AML-193 (cell line): ENCODE results near the gene PLA2G6.

Experiments used
- DNase-seq, 2 experiments: peaks; one replicate each; lab custom pipeline; 2025; lab: John Stamatoyannopoulos, UW

Gene PLA2G6, protein sequence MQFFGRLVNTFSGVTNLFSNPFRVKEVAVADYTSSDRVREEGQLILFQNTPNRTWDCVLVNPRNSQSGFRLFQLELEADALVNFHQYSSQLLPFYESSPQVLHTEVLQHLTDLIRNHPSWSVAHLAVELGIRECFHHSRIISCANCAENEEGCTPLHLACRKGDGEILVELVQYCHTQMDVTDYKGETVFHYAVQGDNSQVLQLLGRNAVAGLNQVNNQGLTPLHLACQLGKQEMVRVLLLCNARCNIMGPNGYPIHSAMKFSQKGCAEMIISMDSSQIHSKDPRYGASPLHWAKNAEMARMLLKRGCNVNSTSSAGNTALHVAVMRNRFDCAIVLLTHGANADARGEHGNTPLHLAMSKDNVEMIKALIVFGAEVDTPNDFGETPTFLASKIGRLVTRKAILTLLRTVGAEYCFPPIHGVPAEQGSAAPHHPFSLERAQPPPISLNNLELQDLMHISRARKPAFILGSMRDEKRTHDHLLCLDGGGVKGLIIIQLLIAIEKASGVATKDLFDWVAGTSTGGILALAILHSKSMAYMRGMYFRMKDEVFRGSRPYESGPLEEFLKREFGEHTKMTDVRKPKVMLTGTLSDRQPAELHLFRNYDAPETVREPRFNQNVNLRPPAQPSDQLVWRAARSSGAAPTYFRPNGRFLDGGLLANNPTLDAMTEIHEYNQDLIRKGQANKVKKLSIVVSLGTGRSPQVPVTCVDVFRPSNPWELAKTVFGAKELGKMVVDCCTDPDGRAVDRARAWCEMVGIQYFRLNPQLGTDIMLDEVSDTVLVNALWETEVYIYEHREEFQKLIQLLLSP

GRCh38 chr22:38181453-38182200, at the start of gene PLA2G6:
PLA2G6 (minus strand) TSS chr22:38181830; CDS start chr22:38169426, 12,404 bp downstream.
- peak; percentile 98 for DNase-seq

GRCh38 chr22:38230916-38231315, 49.3 kb upstream of the PLA2G6 start:
- no peak for DNase-seq

DNA sequence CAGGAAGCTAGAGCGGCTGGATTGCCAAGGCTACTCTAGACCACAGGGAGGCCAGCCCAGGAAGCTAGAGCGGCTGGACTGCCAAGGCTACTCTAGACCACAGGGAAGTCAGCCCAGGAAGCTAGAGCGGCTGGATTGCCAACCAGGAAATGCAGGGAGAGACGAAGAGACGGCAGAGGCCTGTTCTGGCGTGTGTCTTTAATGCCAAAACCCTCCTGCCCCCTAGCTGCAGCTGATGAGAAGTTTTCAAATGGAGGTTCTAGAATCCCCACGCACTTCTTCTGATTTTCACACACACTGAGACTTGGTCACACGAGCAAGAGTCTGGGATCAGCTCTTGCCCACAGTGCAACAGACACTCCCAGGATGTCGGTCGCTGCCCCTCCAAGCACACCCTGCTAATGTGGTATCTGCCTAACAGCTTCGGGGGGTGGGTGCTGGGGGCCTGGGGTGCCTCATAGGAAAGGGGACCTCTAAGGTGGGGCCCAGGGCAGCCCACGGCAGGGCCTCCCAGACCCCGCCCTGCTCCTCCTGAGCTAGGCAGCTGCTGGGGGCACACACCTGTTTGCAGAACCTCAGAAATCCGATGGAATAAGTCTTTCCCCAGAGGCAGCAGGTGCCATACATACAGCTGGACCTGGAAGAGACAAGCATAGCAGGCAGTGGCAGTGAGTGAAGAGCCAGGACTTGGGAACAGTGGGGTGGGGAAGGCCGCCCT, 48.6 kb upstream of the PLA2G6 start:
- DNase-seq: no peak

DNA sequence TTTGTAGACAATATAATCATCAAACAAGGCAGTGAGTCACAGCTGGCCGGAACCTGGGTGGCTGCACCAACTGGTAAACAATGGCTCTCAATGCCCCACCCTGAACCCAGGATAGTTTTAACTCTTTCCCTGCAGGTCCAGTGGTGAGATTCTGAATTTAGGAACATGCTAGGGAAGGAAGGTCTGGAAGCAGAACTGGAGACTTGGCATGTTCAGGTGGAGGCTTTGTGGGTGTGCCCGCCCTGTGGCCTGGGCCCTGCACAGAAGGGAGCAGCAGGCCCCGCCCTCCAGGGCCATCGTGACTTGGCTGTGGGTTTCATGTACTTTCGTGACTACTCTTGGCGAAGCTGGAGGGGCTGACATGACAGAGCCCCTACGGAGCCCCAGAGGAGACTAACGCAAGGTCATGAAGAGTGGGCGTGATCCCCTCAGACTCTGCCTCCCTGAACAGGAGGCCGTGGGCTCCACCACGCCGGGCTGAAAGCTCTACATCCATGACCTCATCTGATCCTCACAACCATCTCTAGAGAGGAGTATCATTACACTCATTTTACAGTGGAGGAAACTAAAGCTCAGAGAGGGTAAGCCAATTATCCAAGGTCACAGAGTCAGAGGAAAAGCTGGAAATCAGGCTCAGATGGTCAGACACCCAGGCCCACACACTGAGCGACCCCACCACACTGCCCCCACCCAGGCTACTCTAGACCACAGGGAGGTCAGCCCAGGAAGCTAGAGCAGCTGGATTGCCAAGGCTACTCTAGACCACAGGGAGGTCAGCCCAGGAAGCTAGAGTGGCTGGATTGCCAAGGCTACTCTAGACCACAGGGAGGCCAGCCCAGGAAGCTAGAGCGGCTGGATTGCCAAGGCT, 47.5 kb upstream of the PLA2G6 start:
- no peak for DNase-seq

DNA sequence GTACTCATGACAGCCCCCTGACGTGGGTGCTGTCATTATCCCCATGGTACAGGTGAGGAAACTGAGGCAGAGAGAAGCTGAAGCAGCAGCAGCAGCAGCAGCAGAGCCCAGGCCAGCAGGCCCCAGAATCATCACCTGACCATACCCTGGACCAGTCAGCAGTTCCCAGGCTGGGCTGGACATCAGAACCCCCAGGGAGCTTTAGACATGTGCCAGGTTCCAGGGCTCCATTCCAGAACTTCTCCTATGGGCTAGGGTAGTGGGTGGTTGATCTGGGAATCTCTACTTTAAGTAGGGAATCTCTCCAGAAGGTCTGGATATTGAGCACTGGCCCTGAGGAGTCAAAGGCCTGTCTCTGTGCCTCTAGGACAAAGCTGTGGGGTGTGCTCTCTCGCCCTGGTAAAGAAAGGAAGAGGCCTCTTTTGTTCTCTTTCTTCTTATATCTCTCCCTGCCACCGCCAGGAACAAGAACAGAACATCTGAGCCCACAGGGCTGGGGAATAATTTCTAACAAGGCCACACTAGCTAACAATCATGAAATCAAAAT, 46.8 kb upstream of the PLA2G6 start:
- DNase-seq: no peak

DNA sequence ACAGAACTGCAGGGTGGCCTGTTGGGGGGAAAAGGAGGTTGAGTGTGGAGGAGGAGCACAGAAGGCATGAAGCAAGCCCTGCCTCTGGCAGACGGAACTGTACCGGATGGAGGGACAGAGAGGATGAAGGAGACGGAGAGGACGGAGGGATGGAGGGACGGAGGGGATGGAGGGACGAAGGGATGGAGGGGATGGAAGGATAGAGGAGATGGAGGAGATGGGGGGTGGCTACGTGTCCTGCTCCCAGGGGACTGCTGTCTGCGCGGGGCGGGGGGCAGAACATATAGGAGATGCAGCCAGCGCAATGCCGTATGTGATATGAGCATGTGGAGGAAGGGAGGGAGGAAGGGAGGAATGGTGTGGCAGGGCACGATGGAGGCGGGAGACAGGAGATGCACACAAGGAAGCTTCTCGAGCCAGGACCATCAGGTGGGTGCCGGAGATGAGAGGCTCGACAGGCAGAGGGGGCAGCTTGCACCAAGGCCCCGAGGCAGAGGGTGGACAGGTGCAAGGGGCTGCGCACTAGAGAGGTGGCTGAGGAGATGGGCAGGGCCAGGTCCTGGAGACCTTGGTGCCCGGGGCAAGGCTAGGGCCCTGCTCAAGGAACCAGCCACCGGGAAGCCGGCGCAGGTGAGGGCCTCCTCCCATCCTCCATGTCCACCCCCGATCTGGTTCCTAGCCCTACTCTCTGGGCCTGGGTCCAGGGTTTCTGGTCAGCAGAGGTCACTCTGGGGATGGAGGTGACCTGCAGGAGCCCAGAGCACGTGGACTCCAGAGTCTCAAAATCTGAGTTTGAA, 45.4 kb upstream of the PLA2G6 start:
- no peak for DNase-seq

DNA sequence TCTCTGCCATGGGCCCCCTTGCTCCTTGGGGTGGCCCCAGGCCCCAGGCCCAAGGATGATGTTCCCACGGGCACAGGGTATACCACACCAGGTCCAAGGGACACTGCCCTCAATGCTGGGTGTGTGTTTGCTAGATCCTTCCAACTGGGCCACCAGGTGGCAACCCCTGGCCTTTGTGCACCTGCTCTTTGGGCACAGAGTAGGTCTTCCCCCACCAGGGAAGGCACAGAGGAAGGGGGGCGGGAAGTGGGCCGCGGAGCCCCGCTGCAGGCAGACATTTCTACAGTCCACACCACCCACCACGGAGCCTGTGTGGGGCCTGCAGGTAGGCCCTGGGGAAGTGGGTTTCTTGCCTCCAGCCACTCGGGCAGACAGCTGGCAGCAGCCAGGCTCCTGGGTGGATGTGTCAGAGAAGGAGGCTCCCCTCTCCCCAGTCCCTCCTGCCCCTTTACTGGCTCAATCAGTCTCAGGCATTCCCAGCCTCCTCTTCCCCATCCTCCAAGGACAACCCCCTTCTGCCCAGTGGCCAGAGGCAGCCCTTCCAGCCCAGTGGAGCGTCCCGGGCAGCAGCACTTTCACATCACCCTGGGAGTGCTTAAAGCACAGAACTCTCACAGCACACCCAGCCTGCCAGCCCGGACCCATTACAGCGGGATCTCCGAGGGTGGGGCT, 41.8 kb upstream of the PLA2G6 start:
- DNase-seq: no peak

GRCh38 chr22:38222797-38223119, 41.1 kb upstream of the PLA2G6 start:
- no peak for DNase-seq

GRCh38 chr22:38221908-38222796, 40.5 kb upstream of the PLA2G6 start:
- DNase-seq: no peak

GRCh38 chr22:38221407-38221806, 39.8 kb upstream of the PLA2G6 start:
- DNase-seq: no peak

GRCh38 chr22:38220653-38221386, 39.2 kb upstream of the PLA2G6 start:
- no peak for DNase-seq

DNA sequence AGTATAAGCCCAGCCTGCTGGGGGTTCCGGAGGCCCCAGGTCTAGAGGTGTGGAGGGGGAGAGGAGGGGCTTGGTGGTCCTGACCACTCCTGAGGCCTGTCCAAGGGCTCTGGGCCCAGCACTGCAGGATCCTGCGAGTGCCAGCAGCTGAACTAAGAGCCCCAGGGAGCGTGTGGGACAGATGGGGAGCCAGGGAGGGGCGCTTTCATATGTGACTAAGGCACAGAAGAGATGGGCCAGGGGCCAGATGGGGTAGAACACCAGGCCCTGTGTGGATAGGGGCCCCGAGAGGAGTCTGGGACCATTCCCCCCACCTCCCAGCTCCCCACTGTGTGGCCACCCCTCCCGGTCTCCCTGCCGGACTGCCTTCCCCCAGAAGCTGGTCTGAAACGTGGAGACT, 38.5 kb upstream of the PLA2G6 start:
- DNase-seq: no peak

DNA sequence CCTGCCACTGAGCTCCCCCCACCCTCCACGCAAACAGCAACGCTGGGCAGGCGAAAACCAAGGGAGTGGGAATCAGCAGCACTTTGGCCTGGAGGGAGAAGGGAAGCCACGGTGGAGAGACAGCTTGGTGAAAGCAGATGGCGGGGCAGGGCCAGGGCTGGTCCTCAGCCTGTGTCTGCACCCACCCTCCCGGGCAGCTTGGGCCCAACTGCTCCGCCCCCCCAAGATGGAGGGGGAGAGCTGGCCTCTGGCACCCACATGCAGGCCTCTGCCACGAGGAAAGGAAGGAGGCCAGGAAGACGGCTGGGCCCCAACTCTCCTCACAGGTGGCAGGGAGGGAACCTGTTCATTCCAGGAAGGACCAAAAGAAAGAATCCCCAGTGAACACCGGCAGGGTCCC, 38.0 kb upstream of the PLA2G6 start:
- DNase-seq: no peak

DNA sequence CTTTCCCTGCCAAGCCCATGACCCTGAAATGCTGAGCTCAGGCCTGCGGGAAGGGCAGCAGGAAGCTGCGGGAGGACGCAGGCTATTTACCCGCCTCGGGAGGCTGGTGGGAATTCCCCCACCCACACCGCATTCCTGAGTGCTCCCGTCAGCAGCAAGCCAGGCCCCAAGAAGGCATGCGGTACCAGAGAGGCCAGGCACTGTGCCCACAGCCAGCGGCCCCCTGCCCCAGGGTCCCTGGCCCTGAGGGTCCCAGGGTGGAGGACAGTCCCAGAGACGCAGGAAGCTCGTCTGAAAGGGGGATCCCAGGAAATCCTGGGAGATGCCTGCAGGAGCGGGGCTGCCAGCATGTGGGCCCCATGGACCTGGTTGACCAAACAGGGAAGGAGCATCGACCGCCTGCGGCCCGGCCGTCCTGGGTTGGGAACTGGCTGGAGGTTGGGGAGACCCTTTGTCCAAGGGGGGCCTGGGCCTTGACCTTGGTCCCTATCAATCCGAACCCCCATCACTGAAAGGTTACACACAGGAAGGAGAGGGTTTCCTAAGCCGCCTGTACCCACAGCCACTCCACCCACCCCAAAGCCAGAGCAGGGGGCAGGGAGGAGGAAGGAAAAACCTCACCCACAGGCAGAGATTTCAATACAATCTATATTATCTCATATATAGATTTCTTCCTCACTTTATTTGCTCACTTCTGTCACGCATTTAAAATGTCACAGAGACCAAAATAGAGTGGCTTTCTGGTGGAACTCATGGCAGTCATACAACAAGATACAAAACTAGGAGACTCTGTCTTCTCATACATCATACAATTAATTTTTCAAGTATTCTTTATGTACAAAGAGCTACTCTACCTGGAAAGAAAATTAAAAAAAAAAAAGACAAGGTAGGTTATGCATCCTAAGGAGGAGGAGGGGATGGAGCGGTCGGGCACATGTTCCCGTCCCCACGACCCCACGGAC, 37.3 kb upstream of the PLA2G6 start:
- DNase-seq: no peak

- no peak for DNase-seq
These were observed 33.8 kb upstream of the PLA2G6 start for GRCh38 chr22:38215156-38216038.
